KMS-11 (cell line): ENCODE data around the gene CHST11.

Experiments
- H2AFZ ChIP-seq: fragments of 200-600 bp; sonication (generic); 2 replicates; pipeline ENCODE4 v1.6.1; 2016; ENCODE audit warnings: antibody characterized with exemption, mixed run types, low read depth
- H3K27ac ChIP-seq: fragments of 200-600 bp; sonication (generic); 2 replicates; pipeline ENCODE4 v1.6.1; 2016; ENCODE audit warnings: mild to moderate bottlenecking, mixed run types
- H3K27me3 ChIP-seq: fragments of 200-600 bp; sonication (generic); 2 replicates; pipeline ENCODE4 v1.6.1; 2017; ENCODE audit warnings: mild to moderate bottlenecking, low read depth, mixed run types, moderate library complexity; ENCODE audit not compliant: insufficient read depth
- H3K36me3 ChIP-seq: fragments of 200-600 bp; sonication (generic); 2 replicates; pipeline ENCODE4 v1.6.1; 2017; ENCODE audit warnings: mild to moderate bottlenecking, mixed run types; ENCODE audit not compliant: insufficient read depth
- H3K4me1 ChIP-seq: fragments of 200-600 bp; sonication (generic); 2 replicates; pipeline ENCODE4 v1.6.1; 2016; ENCODE audit warnings: mild to moderate bottlenecking, low read depth, mixed run types; ENCODE audit not compliant: poor library complexity, severe bottlenecking
- H3K4me2 ChIP-seq: fragments of 200-600 bp; sonication (generic); 2 replicates; pipeline ENCODE4 v1.7.0; 2016; ENCODE audit warnings: mild to moderate bottlenecking, mixed run types
- H3K4me3 ChIP-seq: fragments of 200-600 bp; sonication (generic); IDR thresholded peaks from 2 replicates; pipeline ENCODE4 v1.6.1; 2017; ENCODE audit warnings: low read depth, low read length, mixed read lengths; ENCODE audit not compliant: insufficient read depth
- H3K79me2 ChIP-seq: fragments of 200-600 bp; sonication (generic); 2 replicates; pipeline ENCODE4 v1.6.1; 2016; ENCODE audit warnings: low read depth, mixed run types; ENCODE audit not compliant: insufficient read depth
- H3K9ac ChIP-seq: fragments of 200-600 bp; sonication (generic); 2 replicates; pipeline ENCODE4 v1.6.1; 2016; ENCODE audit warnings: mild to moderate bottlenecking, mixed run types
- H4K20me1 ChIP-seq: fragments of 200-600 bp; sonication (generic); 2 replicates; pipeline ENCODE4 v1.6.1; 2016; ENCODE audit warnings: mild to moderate bottlenecking, mixed run types; ENCODE audit not compliant: insufficient read depth
- CTCF ChIP-seq: fragments of 200-600 bp; sonication (generic); conservative IDR thresholded peaks from 2 replicates; pipeline ENCODE4 v1.6.1; 2017; ENCODE audit warnings: low read depth, mild to moderate bottlenecking, antibody characterized with exemption, low read length, moderate library complexity, mixed read lengths

The CHST11 gene

GRCh38 chr12:104533134-104533533 lies 76.4 kb downstream of the CHST11 start:
- Histone ChIP-seq H3K4me1 (peaks cover 18% of the 10 kb centered on the region), H3K9ac (no peak overlapping the region), H2AFZ (no peak overlapping the region), H3K27ac (no peak overlapping the region), H3K4me3 (no peak overlapping the region), H4K20me1 (no peaks in the 10 kb centered on the region), H3K4me2 (no peak overlapping the region), H3K36me3 (no peaks in the 10 kb centered on the region), H3K79me2 (no peaks in the 10 kb centered on the region; the same call in 1 of the 2 replicates), H3K27me3 (no peaks in the 10 kb centered on the region)
- no peak for TF ChIP-seq CTCF

GRCh38 chr12:104534162-104534856 lies 77.6 kb downstream of the CHST11 start:
- Histone ChIP-seq H3K27ac (no peak overlapping the region), H3K4me2 (no peak overlapping the region), H3K79me2 (no peaks in the 10 kb centered on the region; the same call in 1 of the 2 replicates), H3K4me3 (no peak overlapping the region), H3K36me3 (no peaks in the 10 kb centered on the region), H2AFZ (no peak overlapping the region), H3K9ac (no peak overlapping the region), H4K20me1 (no peaks in the 10 kb centered on the region), H3K27me3 (no peaks in the 10 kb centered on the region), H3K4me1 (peaks cover 18% of the 10 kb centered on the region)
- TF ChIP-seq CTCF: no peak

GRCh38 chr12:104534857-104535248 lies 78.1 kb downstream of the CHST11 start:
- no peak overlapping the region for H3K27ac ChIP-seq
- no peaks in the 10 kb centered on the region for H4K20me1 ChIP-seq
- H2AFZ ChIP-seq: no peak overlapping the region

GRCh38 chr12:104535369-104535768 lies 78.6 kb downstream of the CHST11 start:
- no peaks in the 10 kb centered on the region; the same call in 1 of the 2 replicates for H3K79me2 ChIP-seq

More at GRCh38 chr12:104534857-104535248, 78.1 kb downstream of the CHST11 start:
- Histone ChIP-seq H3K27me3 (no peaks in the 10 kb centered on the region), H3K4me1 (peaks cover 18% of the 10 kb centered on the region), H3K4me3 (no peak overlapping the region), H3K9ac (no peak overlapping the region), H3K36me3 (no peaks in the 10 kb centered on the region), H3K4me2 (no peak overlapping the region), H3K79me2 (no peaks in the 10 kb centered on the region; the same call in 1 of the 2 replicates)
- TF ChIP-seq CTCF: no peak

More at GRCh38 chr12:104535369-104535768, 78.6 kb downstream of the CHST11 start:
- peaks cover 18% of the 10 kb centered on the region for H3K4me1 ChIP-seq
- no peaks in the 10 kb centered on the region for H3K27me3 ChIP-seq
- H3K27ac ChIP-seq: no peak overlapping the region
- no peak overlapping the region for H3K9ac ChIP-seq
- H3K36me3 ChIP-seq: no peaks in the 10 kb centered on the region
- no peak overlapping the region for H3K4me2 ChIP-seq
- TF ChIP-seq CTCF: no peak
- H3K4me3 ChIP-seq: no peak overlapping the region
- H2AFZ ChIP-seq: no peak overlapping the region
- H4K20me1 ChIP-seq: no peaks in the 10 kb centered on the region
